H9 (cell line): Measurements from ENCODE around the gene R3HDM2. TPM values are rescaled to one million over a fixed set of nuclear protein-coding genes. Genes with fewer than 3 reads are reported as not detected.
"Not testable (repeated sequence)": the region's sequence is repeated elsewhere in the genome, so short reads cannot be mapped to it uniquely, and the experiment has no call there.

Experiments used
- DNase-seq: peaks from one replicate; pipeline ENCODE4 v3.0.0-alpha.2; 2017
- H2AFZ ChIP-seq: one replicate; pipeline ENCODE4 v1.6.1; 2013; ENCODE audit warnings: mild to moderate bottlenecking, low read length, control low read depth, moderate library complexity
- H2AK5ac ChIP-seq: 2 replicates; pipeline ENCODE4 v1.6.1; 2013; ENCODE audit warnings: low read length, control low read depth, mixed read lengths; ENCODE audit not compliant: insufficient read length
- H2BK120ac ChIP-seq: one replicate; pipeline ENCODE4 v1.6.1; 2013; ENCODE audit warnings: low read depth, mild to moderate bottlenecking, low read length, control low read depth, inconsistent platforms; ENCODE audit not compliant: poor library complexity, severe bottlenecking
- H2BK12ac ChIP-seq: 2 replicates; pipeline ENCODE4 v1.6.1; 2013; ENCODE audit warnings: low read length, control low read depth, mixed read lengths, low read depth; ENCODE audit not compliant: insufficient read length
- H2BK15ac ChIP-seq: 2 replicates; pipeline ENCODE4 v1.6.1; 2013; ENCODE audit warnings: low read depth, low read length, control low read depth
- H2BK20ac ChIP-seq: one replicate; pipeline ENCODE4 v1.6.1; 2013; ENCODE audit warnings: low read depth, mild to moderate bottlenecking, low read length, control low read depth, inconsistent platforms; ENCODE audit not compliant: poor library complexity, severe bottlenecking
- H2BK5ac ChIP-seq: 2 replicates; pipeline ENCODE4 v1.6.1; 2013; ENCODE audit warnings: low read length, control low read depth, mixed read lengths; ENCODE audit not compliant: insufficient read length
- H3K14ac ChIP-seq: 2 replicates; pipeline ENCODE4 v1.6.1; 2013; ENCODE audit warnings: low read length, control low read depth; ENCODE audit not compliant: insufficient read depth
- H3K18ac ChIP-seq: 2 replicates; pipeline ENCODE4 v1.6.1; 2013; ENCODE audit warnings: low read depth, mild to moderate bottlenecking, mixed read lengths, low read length, control low read depth; ENCODE audit not compliant: insufficient read length
- H3K23ac ChIP-seq: 2 replicates; pipeline ENCODE4 v1.6.1; 2013; ENCODE audit warnings: low read length, control low read depth, mixed read lengths, low read depth; ENCODE audit not compliant: insufficient read length
- H3K23me2 ChIP-seq: 2 replicates; pipeline ENCODE4 v1.6.1; 2013; ENCODE audit warnings: low read depth, mild to moderate bottlenecking, mixed read lengths, low read length, control low read depth; ENCODE audit not compliant: insufficient read length, poor library complexity, severe bottlenecking
- H3K27ac ChIP-seq: 2 replicates; pipeline ENCODE4 v1.5.1; 2013; ENCODE audit warnings: low read length, control low read depth, mixed read lengths, low read depth; ENCODE audit not compliant: insufficient read length
- H3K27me3 ChIP-seq: 2 replicates; pipeline ENCODE4 v1.6.1; 2013; ENCODE audit warnings: low read length, control low read depth, inconsistent platforms; ENCODE audit not compliant: insufficient read depth
- H3K4ac ChIP-seq: 2 replicates; pipeline ENCODE4 v1.6.1; 2013; ENCODE audit warnings: low read depth, mild to moderate bottlenecking, control low read depth, inconsistent platforms, low read length, moderate library complexity
- H3K4me1 ChIP-seq: 2 replicates; pipeline ENCODE4 v1.6.1; 2013; ENCODE audit warnings: low read length, control low read depth, inconsistent platforms; ENCODE audit not compliant: insufficient read depth
- H3K4me2 ChIP-seq: 2 replicates; pipeline ENCODE4 v1.6.1; 2013; ENCODE audit warnings: low read length, control low read depth, mixed read lengths; ENCODE audit not compliant: insufficient read length, insufficient read depth
- H3K56ac ChIP-seq: 2 replicates; pipeline ENCODE4 v1.6.1; 2013; ENCODE audit warnings: low read depth, mild to moderate bottlenecking, mixed read lengths, low read length, control low read depth; ENCODE audit not compliant: insufficient read length
- H3K79me1 ChIP-seq: 2 replicates; pipeline ENCODE4 v1.6.1; 2013; ENCODE audit warnings: low read depth, mild to moderate bottlenecking, moderate library complexity, low read length, control low read depth, inconsistent platforms; ENCODE audit not compliant: insufficient read depth, poor library complexity, severe bottlenecking
- H3K79me2 ChIP-seq: 2 replicates; pipeline ENCODE4 v1.6.1; 2013; ENCODE audit warnings: low read length, control low read depth, inconsistent platforms; ENCODE audit not compliant: insufficient read depth
- H3K9ac ChIP-seq: 2 replicates; pipeline ENCODE4 v1.6.1; 2013; ENCODE audit warnings: low read length, control low read depth, mixed read lengths; ENCODE audit not compliant: insufficient read length; ENCODE audit errors: extremely low read depth
- H3K9me3 ChIP-seq: one replicate; pipeline ENCODE4 v1.6.1; 2013; ENCODE audit warnings: low read depth, low read length, inconsistent platforms; ENCODE audit not compliant: control insufficient read depth
- H3T11ph ChIP-seq: one replicate; pipeline ENCODE4 v1.6.1; 2013; ENCODE audit warnings: mild to moderate bottlenecking, low read length, control low read depth, inconsistent platforms
- H4K20me1 ChIP-seq: one replicate; pipeline ENCODE4 v1.6.1; 2013; ENCODE audit not compliant: control insufficient read depth, insufficient read length, insufficient read depth
- H4K5ac ChIP-seq: 2 replicates; pipeline ENCODE4 v1.6.1; 2013; ENCODE audit warnings: low read depth, mild to moderate bottlenecking, mixed read lengths, low read length, control low read depth; ENCODE audit not compliant: insufficient read length
- H4K8ac ChIP-seq: replicated peaks from 2 replicates; pipeline ENCODE4 v1.6.1; 2013; ENCODE audit warnings: low read length, control low read depth, mixed read lengths, low read depth; ENCODE audit not compliant: insufficient read length
- H4K91ac ChIP-seq: 2 replicates; pipeline ENCODE4 v1.6.1; 2013; ENCODE audit warnings: low read depth, mild to moderate bottlenecking, moderate library complexity, mixed read lengths, low read length, control low read depth; ENCODE audit not compliant: insufficient read length
- H3K27ac Mint-ChIP-seq, 3 experiments: 2 replicates in 2 of 3; 3 replicates in 1 of 3; pipeline ENCODE4 v1.8.0; 2020 to 2021; ENCODE audit warnings: mixed read lengths in 3 of 3, mild to moderate bottlenecking in 1 of 3, moderate library complexity in 1 of 3
- H3K27me3 Mint-ChIP-seq: 2 replicates; pipeline ENCODE4 v1.8.0; 2021; ENCODE audit warnings: low read depth, mild to moderate bottlenecking, moderate library complexity, mixed read lengths
- H3K36me3 Mint-ChIP-seq, 3 experiments: 2 replicates in 2 of 3; 3 replicates in 1 of 3; pipeline ENCODE4 v1.8.0; 2020 to 2021; ENCODE audit warnings: low read depth in 3 of 3, mixed read lengths in 3 of 3; ENCODE audit not compliant: insufficient read depth in 1 of 3
- H3K4me1 Mint-ChIP-seq, 2 experiments: 2 replicates each; pipeline ENCODE4 v1.8.0; 2020; ENCODE audit warnings: mixed read lengths in 2 of 2
- H3K4me3 Mint-ChIP-seq, 2 experiments: 2 replicates in 1 of 2; 3 replicates in 1 of 2; pipeline ENCODE4 v1.8.0; 2020 to 2021; ENCODE audit warnings: mild to moderate bottlenecking in 2 of 2, mixed read lengths in 2 of 2, moderate library complexity in 1 of 2
- H3K9me3 Mint-ChIP-seq, 2 experiments: 2 replicates in 1 of 2; 3 replicates in 1 of 2; pipeline ENCODE4 v1.8.0; 2020; ENCODE audit warnings: mild to moderate bottlenecking in 2 of 2, mixed read lengths in 2 of 2, moderate library complexity in 1 of 2
- WGBS: extraction: QIAGEN DNeasy Blood & Tissue Kit; methylation state at CpG from one replicate; pipeline ENCODE4 v1.1.7; 2013; ENCODE audit warnings: missing lambda C conversion rate, low lambda C conversion rate, mixed read lengths; ENCODE audit not compliant: insufficient read length; ENCODE audit errors: extremely low coverage; 5-methylcytosine and 5-hydroxymethylcytosine counted together
- total RNA-seq: library from RNA; stranded (reverse); gene quantifications from 2 replicates; pipeline ENCODE4 v1.2.1, GENCODE V29; 2021
- TF ChIP-seq, protein P1 (sequence below): fragments of 200-600 bp; sonication (generic); conservative IDR thresholded peaks from 3 replicates; pipeline ENCODE4 v1.8.0; 2021; ENCODE audit warnings: antibody characterized with exemption, mild to moderate bottlenecking

R3HDM2 gene
- total RNA-seq, 1 experiment from 2014 or later = 43.9 TPM

DNA sequence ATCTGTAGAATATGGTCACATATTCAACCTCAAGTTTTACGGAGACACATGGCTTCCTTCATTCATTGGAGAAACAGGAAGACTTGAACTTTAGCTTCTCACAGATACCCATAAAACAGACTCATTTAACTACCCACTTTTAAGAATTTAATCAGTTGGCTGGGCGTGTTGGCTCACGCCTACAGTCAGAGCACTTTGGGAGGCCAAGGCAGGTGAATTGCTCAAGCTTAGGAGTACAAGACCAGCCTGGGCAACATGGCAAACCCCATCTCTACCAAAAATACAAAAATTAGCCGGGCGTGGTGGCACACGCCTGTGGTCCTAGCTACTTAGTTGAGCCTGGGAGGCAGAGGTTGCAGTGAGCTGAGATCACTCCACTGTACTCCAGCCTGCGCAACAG is 115.2 kb downstream of the R3HDM2 start:
- H3K79me1 ChIP-seq = no peaks in the 10 kb centered on the region
- H3K56ac ChIP-seq = no peak overlapping the region
- no peaks in the 10 kb centered on the region for H3K9me3 ChIP-seq
- H3K23me2 ChIP-seq = no peaks in the 10 kb centered on the region
- peak overlapping the region in 2 of 3 experiments; percentile 37 to 81; a peak in 3 of 7 replicates for H3K27ac Mint-ChIP-seq
- H3K18ac ChIP-seq = no peak overlapping the region
- no peaks in the 10 kb centered on the region for H3K27me3 ChIP-seq
- no peak overlapping the region for H4K5ac ChIP-seq
- no peak overlapping the region for H3K23ac ChIP-seq
- H2BK5ac ChIP-seq = no peak overlapping the region
- WGBS = no CpG with 5 or more reads among the region's 7 CpGs
- no peak overlapping the region for H4K8ac ChIP-seq
- no peaks in the 10 kb centered on the region for H3K79me2 ChIP-seq
- no peaks in the 10 kb centered on the region for H3K9me3 Mint-ChIP-seq
- TF ChIP-seq, protein P1, sequence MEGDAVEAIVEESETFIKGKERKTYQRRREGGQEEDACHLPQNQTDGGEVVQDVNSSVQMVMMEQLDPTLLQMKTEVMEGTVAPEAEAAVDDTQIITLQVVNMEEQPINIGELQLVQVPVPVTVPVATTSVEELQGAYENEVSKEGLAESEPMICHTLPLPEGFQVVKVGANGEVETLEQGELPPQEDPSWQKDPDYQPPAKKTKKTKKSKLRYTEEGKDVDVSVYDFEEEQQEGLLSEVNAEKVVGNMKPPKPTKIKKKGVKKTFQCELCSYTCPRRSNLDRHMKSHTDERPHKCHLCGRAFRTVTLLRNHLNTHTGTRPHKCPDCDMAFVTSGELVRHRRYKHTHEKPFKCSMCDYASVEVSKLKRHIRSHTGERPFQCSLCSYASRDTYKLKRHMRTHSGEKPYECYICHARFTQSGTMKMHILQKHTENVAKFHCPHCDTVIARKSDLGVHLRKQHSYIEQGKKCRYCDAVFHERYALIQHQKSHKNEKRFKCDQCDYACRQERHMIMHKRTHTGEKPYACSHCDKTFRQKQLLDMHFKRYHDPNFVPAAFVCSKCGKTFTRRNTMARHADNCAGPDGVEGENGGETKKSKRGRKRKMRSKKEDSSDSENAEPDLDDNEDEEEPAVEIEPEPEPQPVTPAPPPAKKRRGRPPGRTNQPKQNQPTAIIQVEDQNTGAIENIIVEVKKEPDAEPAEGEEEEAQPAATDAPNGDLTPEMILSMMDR = no peak
- H4K91ac ChIP-seq = no peak overlapping the region
- H3K4me1 ChIP-seq = no peaks in the 10 kb centered on the region
- no peak overlapping the region for H3K14ac ChIP-seq
- no peak overlapping the region for H3K4me3 Mint-ChIP-seq
- H2BK120ac ChIP-seq = no peak overlapping the region
- no peak overlapping the region for H3K4ac ChIP-seq
- no peak overlapping the region for H3K9ac ChIP-seq
- no peaks in the 10 kb centered on the region for H3K36me3 Mint-ChIP-seq
- H2AK5ac ChIP-seq = no peak overlapping the region
- no peak overlapping the region for H3T11ph ChIP-seq
- no peak for DNase-seq
- H3K4me2 ChIP-seq = no peak overlapping the region
- no peak overlapping the region for H3K27ac ChIP-seq
- no peak overlapping the region for H2BK12ac ChIP-seq
- no peak overlapping the region for H2AFZ ChIP-seq
- H2BK15ac ChIP-seq = no peak overlapping the region
- H3K4me1 Mint-ChIP-seq = peaks cover 5 to 7% of the 10 kb centered on the region in 2 experiments; a peak in 3 of 4 replicates
- H4K20me1 ChIP-seq = no peaks in the 10 kb centered on the region
- H2BK20ac ChIP-seq = no peak overlapping the region
- H3K27me3 Mint-ChIP-seq = no peaks in the 10 kb centered on the region

DNA sequence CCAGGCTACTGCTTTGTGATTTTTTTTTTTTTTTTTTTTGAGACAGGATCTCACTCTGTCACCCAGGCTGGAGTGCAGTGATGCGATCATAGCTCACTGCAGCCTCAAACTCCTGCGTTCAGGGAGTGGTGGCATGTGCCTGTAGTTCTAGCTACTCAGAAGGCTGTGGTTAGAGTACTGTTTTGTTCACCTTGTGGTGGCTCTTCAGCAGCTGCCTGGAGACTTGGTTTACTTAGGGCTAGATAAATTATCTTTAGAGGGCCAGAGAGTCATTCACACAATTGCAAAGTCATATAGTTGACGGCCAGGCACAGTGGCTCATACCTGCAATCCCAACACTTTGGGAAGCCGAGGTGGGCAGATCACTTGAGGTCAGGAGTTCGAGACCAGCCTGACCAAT is 118.6 kb downstream of the R3HDM2 start:
- not testable (repeated sequence) for H3K4me3 Mint-ChIP-seq, H3K4me1 ChIP-seq, H2AFZ ChIP-seq, H2BK120ac ChIP-seq, H3K23ac ChIP-seq, H4K20me1 ChIP-seq, H3K79me1 ChIP-seq, H2AK5ac ChIP-seq, H4K8ac ChIP-seq, H3K36me3 Mint-ChIP-seq, H3K9ac ChIP-seq, H3K56ac ChIP-seq, DNase-seq, H3K27ac Mint-ChIP-seq, H3K18ac ChIP-seq, H3K23me2 ChIP-seq, H3K9me3 ChIP-seq, H3K27ac ChIP-seq, H3K4me2 ChIP-seq, H3K9me3 Mint-ChIP-seq, H4K5ac ChIP-seq, H3K79me2 ChIP-seq, H2BK12ac ChIP-seq, H2BK5ac ChIP-seq, H3K27me3 Mint-ChIP-seq, H4K91ac ChIP-seq, H3K14ac ChIP-seq, H3K27me3 ChIP-seq, H3K4ac ChIP-seq, H2BK20ac ChIP-seq, H2BK15ac ChIP-seq, H3K4me1 Mint-ChIP-seq, H3T11ph ChIP-seq
- no CpG with 5 or more reads among the region's 5 CpGs for WGBS
